Suprapubic skin (tissue), 4 donors: ENCODE data around the gene GANC.

ENCODE experiments used
- CTCF ChIP-seq, 2 donors: fragments of 200-600 bp in 1 of 2; fragments of 450-650 bp in 1 of 2; sonication (generic) in 1 of 2; IDR thresholded peaks; one replicate each; pipeline ENCODE4 v1.5.1; 2016 to 2019; ENCODE audit warnings: antibody characterized with exemption in 2 of 2, mild to moderate bottlenecking in 1 of 2, moderate library complexity in 1 of 2
- EP300 ChIP-seq: sonication (generic); formaldehyde crosslinking; IDR thresholded peaks from one replicate; pipeline ENCODE4 v1.6.1; 2017; ENCODE audit warnings: antibody characterized with exemption
- POLR2A ChIP-seq, 2 donors: fragments of 450-650 bp; IDR thresholded peaks; one replicate each; pipeline ENCODE4 v1.6.1; 2017; ENCODE audit warnings: antibody characterized with exemption in 2 of 2, mild to moderate bottlenecking in 2 of 2, moderate library complexity in 2 of 2
- POLR2AphosphoS5 ChIP-seq, 3 donors: sonication (generic); formaldehyde crosslinking; IDR thresholded peaks; one replicate each; pipeline ENCODE4 v1.6.1; 2017; ENCODE audit warnings: antibody characterized with exemption in 3 of 3

DNA sequence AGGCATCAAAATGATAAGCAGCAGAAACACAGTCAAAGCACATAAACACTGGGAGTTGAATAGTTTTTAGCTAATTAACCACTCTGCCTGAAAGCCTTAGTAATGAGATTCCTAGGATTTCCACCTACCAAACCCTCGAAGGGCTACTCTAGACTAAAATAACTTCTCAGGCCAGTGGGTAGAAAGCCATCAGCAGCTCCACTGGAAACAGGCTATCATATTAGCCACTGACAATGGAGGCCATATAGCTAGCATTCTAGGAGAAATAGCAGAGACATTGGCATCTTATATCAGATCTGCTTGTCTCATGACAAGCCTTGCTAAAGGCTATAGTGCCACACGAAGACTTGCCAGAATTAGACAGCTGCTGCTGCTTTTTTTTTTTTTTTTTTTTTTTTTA is 81.8 kb downstream of the GANC start:
- TF ChIP-seq CTCF (IDR thresholded peaks at IDR 0.05): no peak
- TF ChIP-seq POLR2AphosphoS5 (IDR thresholded peaks at IDR 0.05): no peak
- no peak for TF ChIP-seq POLR2A (IDR thresholded peaks at IDR 0.05)
- TF ChIP-seq EP300: no peak
